GM23338 (cell line): ENCODE results near the gene DENND2C.

Source experiments
- CREB1 ChIP-seq: fragments of 250-450 bp; sonication (Bioruptor Pico); IDR thresholded peaks from 2 replicates; pipeline ENCODE4 v1.5.0; 2020; ENCODE audit warnings: low read depth, mild to moderate bottlenecking, moderate library complexity
- EZH2 ChIP-seq: fragments of 200-600 bp; sonication (generic); IDR thresholded peaks from one replicate; pipeline ENCODE4 v1.8.0; 2017; ENCODE audit warnings: antibody characterized with exemption, mild to moderate bottlenecking, low read depth; ENCODE audit not compliant: unreplicated experiment
- EZH2phosphoT487 ChIP-seq: fragments of 200-600 bp; sonication (generic); IDR thresholded peaks from one replicate; pipeline ENCODE4 v1.8.1; 2018; ENCODE audit warnings: antibody characterized with exemption; ENCODE audit not compliant: unreplicated experiment
- JUNB ChIP-seq: IDR thresholded peaks from one replicate; pipeline ENCODE4 v1.6.1; 2016; ENCODE audit warnings: antibody characterized with exemption; ENCODE audit not compliant: unreplicated experiment
- NANOG ChIP-seq: IDR thresholded peaks from 2 replicates; pipeline ENCODE4 v1.6.1; 2016; ENCODE audit warnings: antibody characterized with exemption, borderline replicate concordance
- POLR2AphosphoS5 ChIP-seq: IDR thresholded peaks from 2 replicates; pipeline ENCODE4 v1.6.1; 2016; ENCODE audit warnings: antibody characterized with exemption, low read depth
- REST ChIP-seq: IDR thresholded peaks from one replicate; pipeline ENCODE4 v1.6.1; 2018; ENCODE audit warnings: antibody characterized with exemption; ENCODE audit not compliant: unreplicated experiment
- ZNF114 ChIP-seq: fragments of 250-450 bp; sonication (Bioruptor Pico); IDR thresholded peaks from 2 replicates; pipeline ENCODE4 v1.5.0; 2020; ENCODE audit warnings: mild to moderate bottlenecking, moderate library complexity
- ZNF331 ChIP-seq: fragments of 250-450 bp; sonication (Bioruptor Pico); IDR thresholded peaks from 2 replicates; pipeline ENCODE4 v1.5.0; 2020; ENCODE audit warnings: low read depth, mild to moderate bottlenecking, moderate library complexity
- TF ChIP-seq, protein P1 (sequence below), 2 experiments: fragments of 200-600 bp in 1 of 2; sonication (generic) in 1 of 2; conservative IDR thresholded peaks; 2 replicates each; pipeline versions ENCODE4 v1.5.1 to v1.6.1; 2016 to 2017; ENCODE audit warnings: antibody characterized with exemption in 2 of 2, low read depth in 2 of 2, mild to moderate bottlenecking in 2 of 2, moderate library complexity in 1 of 2
- TF ChIP-seq, protein P2 (sequence below): IDR thresholded peaks from 2 replicates; pipeline ENCODE4 v1.6.1; 2016; ENCODE audit warnings: antibody characterized with exemption

DNA sequence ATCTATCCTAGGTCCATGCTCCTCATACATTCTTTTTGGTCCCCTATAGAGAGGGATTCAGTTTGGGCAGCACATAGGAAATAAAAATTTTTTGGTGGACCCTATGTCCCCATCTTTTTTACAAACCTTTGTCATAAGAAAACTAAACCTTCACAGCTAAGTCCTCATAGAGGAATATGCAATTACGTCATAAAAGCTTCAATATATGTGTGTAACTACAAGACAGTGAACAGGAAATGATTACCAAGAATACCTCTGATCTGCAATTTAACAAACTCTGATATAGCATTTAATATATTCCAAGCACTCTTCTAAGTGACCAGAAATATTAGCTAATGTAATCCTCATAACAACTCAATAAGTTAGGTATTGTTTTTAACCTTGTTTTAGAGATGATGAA, 6.3 kb upstream of the DENND2C start:
- TF ChIP-seq, protein P1, sequence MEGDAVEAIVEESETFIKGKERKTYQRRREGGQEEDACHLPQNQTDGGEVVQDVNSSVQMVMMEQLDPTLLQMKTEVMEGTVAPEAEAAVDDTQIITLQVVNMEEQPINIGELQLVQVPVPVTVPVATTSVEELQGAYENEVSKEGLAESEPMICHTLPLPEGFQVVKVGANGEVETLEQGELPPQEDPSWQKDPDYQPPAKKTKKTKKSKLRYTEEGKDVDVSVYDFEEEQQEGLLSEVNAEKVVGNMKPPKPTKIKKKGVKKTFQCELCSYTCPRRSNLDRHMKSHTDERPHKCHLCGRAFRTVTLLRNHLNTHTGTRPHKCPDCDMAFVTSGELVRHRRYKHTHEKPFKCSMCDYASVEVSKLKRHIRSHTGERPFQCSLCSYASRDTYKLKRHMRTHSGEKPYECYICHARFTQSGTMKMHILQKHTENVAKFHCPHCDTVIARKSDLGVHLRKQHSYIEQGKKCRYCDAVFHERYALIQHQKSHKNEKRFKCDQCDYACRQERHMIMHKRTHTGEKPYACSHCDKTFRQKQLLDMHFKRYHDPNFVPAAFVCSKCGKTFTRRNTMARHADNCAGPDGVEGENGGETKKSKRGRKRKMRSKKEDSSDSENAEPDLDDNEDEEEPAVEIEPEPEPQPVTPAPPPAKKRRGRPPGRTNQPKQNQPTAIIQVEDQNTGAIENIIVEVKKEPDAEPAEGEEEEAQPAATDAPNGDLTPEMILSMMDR (conservative IDR thresholded peaks at IDR 0.05; ENCODE audit: low read depth in 2 of 2): no peak
- no peak for TF ChIP-seq POLR2AphosphoS5
- no peak for TF ChIP-seq ZNF331
- TF ChIP-seq EZH2: no peak
- no peak for TF ChIP-seq NANOG
- no peak for TF ChIP-seq JUNB
- no peak for TF ChIP-seq REST
- no peak for TF ChIP-seq EZH2phosphoT487
- TF ChIP-seq, protein P2, sequence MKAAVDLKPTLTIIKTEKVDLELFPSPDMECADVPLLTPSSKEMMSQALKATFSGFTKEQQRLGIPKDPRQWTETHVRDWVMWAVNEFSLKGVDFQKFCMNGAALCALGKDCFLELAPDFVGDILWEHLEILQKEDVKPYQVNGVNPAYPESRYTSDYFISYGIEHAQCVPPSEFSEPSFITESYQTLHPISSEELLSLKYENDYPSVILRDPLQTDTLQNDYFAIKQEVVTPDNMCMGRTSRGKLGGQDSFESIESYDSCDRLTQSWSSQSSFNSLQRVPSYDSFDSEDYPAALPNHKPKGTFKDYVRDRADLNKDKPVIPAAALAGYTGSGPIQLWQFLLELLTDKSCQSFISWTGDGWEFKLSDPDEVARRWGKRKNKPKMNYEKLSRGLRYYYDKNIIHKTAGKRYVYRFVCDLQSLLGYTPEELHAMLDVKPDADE: no peak
- TF ChIP-seq ZNF114: no peak
- no peak for TF ChIP-seq CREB1 (CRISPR knock-in tag)
